Endothelial cell of umbilical vein (primary cell): ENCODE data around the gene CHID1. TPM values are rescaled to one million over a fixed set of nuclear protein-coding genes. Genes with fewer than 3 reads are reported as not detected.

Experiments used
- BruUV-seq: library from RNA; stranded (reverse); fragments of 400-500 nt; replicated peaks from 2 replicates; lab custom pipeline; 2021; lab: Mats Ljungman, UMichigan
- CTCF ChIA-PET: fragments of 300-600, 350-600 bp; sonication (Branson Sonifier 250); formaldehyde crosslinking; loops from one replicate; lab custom pipeline; 2021; ENCODE audit warnings: antibody characterized with exemption, inconsistent platforms; lab: Charles Lee
- POLR2A ChIA-PET: fragments of 300-600, 350-600 bp; sonication (Branson Sonifier 250); formaldehyde crosslinking; loops from one replicate; lab custom pipeline; 2021; ENCODE audit warnings: antibody characterized with exemption, inconsistent platforms; lab: Charles Lee
- DNase-seq: peaks from one replicate; pipeline ENCODE4 v3.0.0-alpha.2; 2011; ENCODE audit warnings: low read depth, low spot score
- FAIRE-seq: peaks from 2 replicates; lab custom pipeline; 2011; peaks lifted over from hg19 to GRCh38; lab: Jason Lieb, UNC
- H2AFZ ChIP-seq: 2 replicates; pipeline ENCODE4 v1.6.0; 2012; ENCODE audit warnings: low read depth, low read length, control low read depth, inconsistent platforms
- H3K27ac ChIP-seq: 2 replicates; pipeline ENCODE4 v1.5.1; 2011; ENCODE audit warnings: low read depth, mild to moderate bottlenecking, control low read depth, low read length, moderate library complexity; ENCODE audit not compliant: insufficient read depth
- H3K27me3 ChIP-seq, 2 experiments: 2 replicates each; pipeline versions ENCODE4 v1.6.0 to v1.6.1; 2011; ENCODE audit warnings: low read length in 2 of 2, mixed read lengths in 1 of 2; ENCODE audit not compliant: control insufficient read depth in 2 of 2, insufficient read depth in 2 of 2
- H3K36me3 ChIP-seq, 2 experiments: 2 replicates in 1 of 2; 3 replicates in 1 of 2; pipeline ENCODE4 v1.5.1; 2011; ENCODE audit warnings: low read length in 2 of 2, mild to moderate bottlenecking in 1 of 2, moderate library complexity in 1 of 2; ENCODE audit not compliant: control insufficient read depth in 2 of 2, insufficient read depth in 2 of 2; ENCODE audit errors: extremely low read depth in 1 of 2
- H3K4me1 ChIP-seq: 3 replicates; pipeline ENCODE4 v1.5.1; 2011; ENCODE audit warnings: mild to moderate bottlenecking, low read length; ENCODE audit not compliant: control insufficient read depth, insufficient read depth; ENCODE audit errors: extremely low read depth
- H3K4me2 ChIP-seq: 2 replicates; pipeline ENCODE4 v1.6.1; 2011; ENCODE audit warnings: low read length, control low read depth, mixed read lengths; ENCODE audit not compliant: insufficient read depth
- H3K4me3 ChIP-seq, 3 experiments: fragments of 200-600 bp in 1 of 3; sonication (generic), shearing (Covaris generic) in 1 of 3; replicated peaks in 1 of 3; 2 replicates each; pipeline ENCODE4 v1.5.1; 2011 to 2016; ENCODE audit warnings: control low read depth in 3 of 3, low read length in 3 of 3, mild to moderate bottlenecking in 2 of 3, inconsistent platforms in 1 of 3, low read depth in 1 of 3, moderate library complexity in 1 of 3; ENCODE audit not compliant: insufficient read depth in 1 of 3
- H3K79me2 ChIP-seq: 2 replicates; pipeline ENCODE4 v1.6.0; 2012; ENCODE audit warnings: low read length, inconsistent platforms; ENCODE audit not compliant: control insufficient read depth, insufficient read depth
- H3K9ac ChIP-seq: replicated peaks from 2 replicates; pipeline ENCODE3; 2011; ENCODE audit warnings: low read length, control low read depth; ENCODE audit not compliant: insufficient read depth; ENCODE audit errors: extremely low read depth
- H3K9me1 ChIP-seq: replicated peaks from 3 replicates; pipeline ENCODE4 v1.6.0; 2011; ENCODE audit warnings: mild to moderate bottlenecking, low read length; ENCODE audit not compliant: control insufficient read depth, insufficient read depth; ENCODE audit errors: extremely low read depth
- H3K9me3 ChIP-seq: replicated peaks from 2 replicates; pipeline ENCODE4 v1.5.1; 2012; ENCODE audit warnings: low read length, inconsistent platforms; ENCODE audit not compliant: control insufficient read depth, insufficient read depth
- H4K20me1 ChIP-seq: replicated peaks from 2 replicates; pipeline ENCODE3; 2011; ENCODE audit warnings: mild to moderate bottlenecking, low read length; ENCODE audit not compliant: control insufficient read depth, insufficient read depth; ENCODE audit errors: extremely low read depth
- FOS ChIP-seq: IDR thresholded peaks from 2 replicates; pipeline ENCODE4 v1.6.1; 2011; ENCODE audit warnings: mild to moderate bottlenecking, low read length, moderate library complexity, borderline replicate concordance; ENCODE audit not compliant: insufficient read depth
- GATA2 ChIP-seq: IDR thresholded peaks from 2 replicates; pipeline ENCODE4 v1.7.0; 2011; ENCODE audit warnings: low read depth, mild to moderate bottlenecking, moderate library complexity, mixed read lengths, low read length; ENCODE audit not compliant: insufficient read length, insufficient read depth
- MAX ChIP-seq: IDR thresholded peaks from 2 replicates; pipeline ENCODE4 v1.6.1; 2011; ENCODE audit not compliant: insufficient read depth, insufficient read length
- POLR2A ChIP-seq: IDR thresholded peaks from 2 replicates; pipeline ENCODE4 v1.6.1; 2012; ENCODE audit warnings: low read depth, mild to moderate bottlenecking, control low read depth, low read length
- POLR2AphosphoS5 ChIP-seq: IDR thresholded peaks from 2 replicates; pipeline ENCODE4 v1.6.1; 2012; ENCODE audit warnings: low read depth, mild to moderate bottlenecking, control low read depth, low read length, moderate library complexity; ENCODE audit not compliant: insufficient read depth
- dilution Hi-C: fragments of 300-500 bp; cut with MboI; formaldehyde crosslinking; loops from one replicate; pipeline ENCODE4 v1.15.0; 2019; ENCODE audit warnings: low sequenced_read_pairs; ENCODE audit not compliant: extremely low pct_ligation_motif_present
- intact Hi-C: fragments of 100-400 bp; cut with micrococcal nuclease; formaldehyde crosslinking; loops from one replicate; pipeline ENCODE4 v1.10.0; 2022
- polyA plus RNA-seq, 4 experiments: library from polyadenylated mRNA; depleted of rRNA in 3 of 4; stranded (reverse) in 3 of 4; unstranded in 1 of 4; fragments of >200 nt; gene quantifications; 2 replicates each; pipeline versions ENCODE4 v1.2.1 to v1.2.3, GENCODE V29; 2011 to 2012; ENCODE audit warnings: missing spikeins in 1 of 4
- total RNA-seq: library from RNA; stranded (reverse); gene quantifications from 2 replicates; pipeline ENCODE4 v1.2.3, GENCODE V29; 2021

The CHID1 gene
- total and polyA plus RNA-seq, 2 donors (not counting 3 experiments of a cell fraction or from before 2014, with no cell fraction given), result 89.8 to 107 TPM

GRCh38 chr11:830295-831117 lies 80.1 kb downstream of the CHID1 start:
- peak; percentile 94 for FAIRE-seq
- Histone ChIP-seq H3K9me1 (no peaks in the 10 kb centered on the region), H3K79me2 (peaks cover 15% of the 10 kb centered on the region), H3K27me3 (no peaks in the 10 kb centered on the region), H4K20me1 (no peaks in the 10 kb centered on the region), H3K4me3 (peak overlapping the region in 2 of 3 experiments; percentile 14 to 34), H3K9me3 (no peaks in the 10 kb centered on the region), H3K4me2 (peak overlapping the region; percentile 58), H2AFZ (peak overlapping the region; percentile 59), H3K4me1 (peaks cover 57% of the 10 kb centered on the region), H3K27ac (no peak overlapping the region), H3K9ac (peak overlapping the region; percentile 1), H3K36me3 (peaks cover 0 to 1% of the 10 kb centered on the region in 2 experiments)
- peak; percentile 82 for DNase-seq
- no TSS peak for BruUV-seq
- intact Hi-C loops, result no loop called here
- peak; percentile 48 for TF ChIP-seq POLR2AphosphoS5
- TF ChIP-seq FOS, result no peak
- TF ChIP-seq POLR2A, result peak; percentile 9
- dilution Hi-C loops, result no loop called here
- ChIA-PET POLR2A (interaction anchor here (2.3 to 3.6 kb wide), 2 partner anchors 11 kb away, joined by 15 to 28 read pairs; partner anchors contain the start of genes PNPLA2, POLR2L and TSPAN4), CTCF (interaction anchor here (0.8 to 2.7 kb wide), 5 partner anchors 9 to 18 kb away, joined by 3 to 10 read pairs (median 7); partner anchors contain the start of genes PNPLA2 and TSPAN4)

- no TSS peak for BruUV-seq
Measured at GRCh38 chr11:829847-830294, 80.7 kb downstream of the CHID1 start.

More at GRCh38 chr11:829847-830294, 80.7 kb downstream of the CHID1 start:
- Histone ChIP-seq H2AFZ (peak overlapping the region; percentile 59), H3K4me2 (peak overlapping the region; percentile 58), H3K79me2 (peaks cover 13% of the 10 kb centered on the region), H3K9me1 (no peaks in the 10 kb centered on the region), H3K4me1 (peaks cover 52% of the 10 kb centered on the region), H3K36me3 (peaks cover 1 to 2% of the 10 kb centered on the region in 2 experiments), H3K27ac (no peak overlapping the region), H3K9ac (peak overlapping the region; percentile 1), H3K4me3 (peak overlapping the region in 2 of 3 experiments; percentile 7 to 34), H3K9me3 (no peaks in the 10 kb centered on the region), H3K27me3 (no peaks in the 10 kb centered on the region), H4K20me1 (no peaks in the 10 kb centered on the region)
- intact Hi-C loops (loop anchor here (1.0 kb wide), 1 partner anchor 11 kb away; no protein-coding TSS in a partner anchor), dilution Hi-C loops (no loop called here)
- DNase-seq (no peak), FAIRE-seq (no peak)
- ChIA-PET POLR2A (interaction anchor here (1.5 to 3.6 kb wide), 3 partner anchors 11 to 15 kb away, joined by 6 to 28 read pairs (median 15); partner anchors contain the start of genes PNPLA2, POLR2L and TSPAN4), CTCF (interaction anchor here (1.3 to 2.7 kb wide), 5 partner anchors 10 to 24 kb away, joined by 5 to 10 read pairs (median 7); partner anchors contain the start of genes PIDD1, PNPLA2 and TSPAN4)
- TF ChIP-seq POLR2A (peak; percentile 57), MAX (no peak), POLR2AphosphoS5 (no peak), GATA2 (no peak)
